Activated naive CD4-positive, alpha-beta T cell treated with anti-CD3 and anti-CD28 coated beads, Interleukin-2, amount 50 U/mL, for 72 hours (primary cell): ENCODE results near the gene PIWIL1. TPM values are rescaled to one million over a fixed set of nuclear protein-coding genes. Genes with fewer than 3 reads are reported as not detected.
A peak's percentile ranks its signal among the peaks of the same experiment; 100 is the strongest.

Experiments used
- ATAC-seq, 2 donors: fragments of 150-1000 bp; cut with Tn5 transposase; 2 replicates each; pipeline ENCODE4 v1.10.0; 2021; ENCODE audit warnings: mild to moderate bottlenecking in 2 of 2, moderate library complexity in 2 of 2
- DNase-seq, 2 donors: peaks; one replicate each; pipeline ENCODE4 v3.0.0; 2021 to 2022; ENCODE audit warnings: low spot score in 2 of 2
- H3K27ac Mint-ChIP-seq, 2 donors: one replicate each; pipeline ENCODE4 v1.8.0; 2022; ENCODE audit warnings: mild to moderate bottlenecking in 2 of 2, mixed read lengths in 2 of 2
- H3K36me3 Mint-ChIP-seq, 2 donors: one replicate each; pipeline ENCODE4 v1.8.0; 2022; ENCODE audit warnings: mixed read lengths in 2 of 2
- H3K9me3 Mint-ChIP-seq, 2 donors: one replicate each; pipeline ENCODE4 v1.8.0; 2022; ENCODE audit warnings: mixed read lengths in 2 of 2
- total RNA-seq, 2 donors: library from RNA; stranded (reverse); gene quantifications; one replicate each; pipeline ENCODE4 v1.2.3, GENCODE V29; 2022

The PIWIL1 gene
- total RNA-seq, 2 donors from 2014 or later: not detected

DNA sequence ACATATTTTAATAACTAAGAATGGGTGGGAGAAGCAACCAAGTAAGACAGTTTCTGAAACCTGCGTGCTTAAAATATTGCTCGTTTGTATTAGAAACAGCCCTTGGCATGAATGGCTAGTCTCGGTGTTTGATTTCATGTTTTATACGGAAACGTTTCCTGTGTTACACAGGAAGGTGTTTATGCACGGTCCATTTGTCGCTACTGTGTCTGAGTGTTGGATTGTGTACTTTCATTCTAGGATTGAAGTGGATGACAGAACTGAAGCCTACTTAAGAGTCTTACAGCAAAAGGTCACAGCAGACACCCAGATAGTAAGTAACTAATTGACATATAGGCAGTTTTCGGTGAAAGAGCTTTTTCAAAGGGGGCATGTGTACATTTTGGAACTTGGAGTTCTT, 19.6 kb downstream of the PIWIL1 start:
- DNase-seq (no peak), ATAC-seq (no peak)
- Mint-ChIP-seq H3K9me3 (no peaks in the 10 kb centered on the region), H3K27ac (no peak overlapping the region), H3K36me3 (no peaks in the 10 kb centered on the region)

GRCh38 chr12:130357729-130358330, 20.1 kb downstream of the PIWIL1 start:
- Mint-ChIP-seq H3K9me3 (no peaks in the 10 kb centered on the region), H3K27ac (no peak overlapping the region), H3K36me3 (no peaks in the 10 kb centered on the region)
- DNase-seq (no peak), ATAC-seq (no peak)

GRCh38 chr12:130362060-130362459, 24.4 kb downstream of the PIWIL1 start:
- DNase-seq (no peak), ATAC-seq (no peak)
- Mint-ChIP-seq H3K9me3 (no peaks in the 10 kb centered on the region), H3K27ac (no peak overlapping the region), H3K36me3 (no peaks in the 10 kb centered on the region)

DNA sequence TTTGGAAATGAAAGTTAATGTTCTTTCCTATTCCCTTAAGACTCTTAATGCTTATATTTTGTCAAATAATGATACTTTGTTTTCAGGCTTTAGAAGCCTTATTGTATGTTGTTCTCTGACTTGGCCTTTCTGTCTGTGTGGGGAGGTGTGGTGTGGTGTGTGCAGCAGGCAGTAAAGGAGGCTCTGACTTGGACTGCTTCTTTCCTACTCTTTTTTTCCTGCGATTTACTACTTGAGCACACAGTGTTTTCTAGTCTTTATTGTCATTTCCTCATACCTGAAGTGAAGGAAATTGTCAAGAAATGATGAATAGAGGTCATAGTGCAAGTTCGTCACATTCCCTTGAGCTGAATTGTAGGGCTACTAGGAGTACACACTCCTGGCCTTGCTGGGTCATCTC, 26.9 kb downstream of the PIWIL1 start:
- Mint-ChIP-seq H3K27ac (no peak overlapping the region), H3K36me3 (no peaks in the 10 kb centered on the region), H3K9me3 (no peaks in the 10 kb centered on the region)
- DNase-seq: no peak
- no peak for ATAC-seq

GRCh38 chr12:130366159-130366558, 28.5 kb downstream of the PIWIL1 start:
- Mint-ChIP-seq H3K27ac (no peak overlapping the region), H3K36me3 (no peaks in the 10 kb centered on the region), H3K9me3 (no peaks in the 10 kb centered on the region)
- DNase-seq (no peak), ATAC-seq (no peak)

DNA sequence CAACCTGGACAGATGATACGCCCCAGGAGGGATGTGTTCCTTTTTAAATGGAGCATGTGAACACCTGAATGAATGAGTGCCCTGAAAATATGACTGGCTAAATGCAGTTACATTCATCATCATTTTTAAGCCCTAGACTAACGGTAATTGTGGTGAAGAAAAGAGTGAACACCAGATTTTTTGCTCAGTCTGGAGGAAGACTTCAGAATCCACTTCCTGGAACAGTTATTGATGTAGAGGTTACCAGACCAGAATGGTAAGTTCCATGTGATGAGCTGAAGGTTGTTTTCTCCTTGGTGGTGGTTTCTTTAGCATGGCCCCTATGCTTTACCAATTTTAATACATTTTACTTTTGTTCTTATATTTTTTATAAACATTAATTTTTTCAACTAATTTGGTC, 29.3 kb downstream of the PIWIL1 start:
- no peak for ATAC-seq
- no peaks in the 10 kb centered on the region for H3K9me3 Mint-ChIP-seq
- no peak for DNase-seq
- no peak overlapping the region for H3K27ac Mint-ChIP-seq
- H3K36me3 Mint-ChIP-seq: no peaks in the 10 kb centered on the region

DNA sequence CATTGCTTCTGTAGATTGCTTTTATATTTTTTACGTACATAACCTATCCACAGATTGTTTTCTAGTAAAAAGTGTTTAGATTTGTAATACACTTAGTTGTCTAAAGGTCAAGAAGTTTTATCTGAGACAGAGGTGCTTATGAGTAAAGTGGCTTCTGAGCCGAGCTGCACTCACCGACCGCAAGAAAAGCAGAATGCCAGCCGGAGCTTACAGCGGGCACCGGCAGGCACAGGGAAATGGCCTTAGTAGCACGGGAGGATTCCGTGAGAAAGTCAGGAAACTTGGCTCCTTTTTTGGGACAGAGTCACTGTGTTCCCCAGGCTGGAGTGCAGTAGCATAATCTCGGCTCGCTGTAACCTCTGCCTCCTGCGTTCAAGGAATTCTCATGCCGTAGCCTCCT, 29.8 kb downstream of the PIWIL1 start:
- no peak for DNase-seq
- ATAC-seq: no peak
- Mint-ChIP-seq H3K36me3 (no peaks in the 10 kb centered on the region), H3K9me3 (no peaks in the 10 kb centered on the region), H3K27ac (no peak overlapping the region)

GRCh38 chr12:130369816-130370215, 32.1 kb downstream of the PIWIL1 start:
- ATAC-seq: no peak
- no peak for DNase-seq
- H3K36me3 Mint-ChIP-seq: no peaks in the 10 kb centered on the region
- H3K9me3 Mint-ChIP-seq: no peaks in the 10 kb centered on the region
- H3K27ac Mint-ChIP-seq: no peak overlapping the region

GRCh38 chr12:130371296-130371695, 33.6 kb downstream of the PIWIL1 start:
- ATAC-seq (no peak), DNase-seq (no peak)
- H3K36me3 Mint-ChIP-seq: no peaks in the 10 kb centered on the region
- no peak overlapping the region for H3K27ac Mint-ChIP-seq
- H3K9me3 Mint-ChIP-seq: no peaks in the 10 kb centered on the region

GRCh38 chr12:130372936-130373335, 35.2 kb downstream of the PIWIL1 start:
- no peak for ATAC-seq
- Mint-ChIP-seq H3K27ac (no peak overlapping the region), H3K36me3 (no peaks in the 10 kb centered on the region), H3K9me3 (no peaks in the 10 kb centered on the region)
- no peak for DNase-seq

DNA sequence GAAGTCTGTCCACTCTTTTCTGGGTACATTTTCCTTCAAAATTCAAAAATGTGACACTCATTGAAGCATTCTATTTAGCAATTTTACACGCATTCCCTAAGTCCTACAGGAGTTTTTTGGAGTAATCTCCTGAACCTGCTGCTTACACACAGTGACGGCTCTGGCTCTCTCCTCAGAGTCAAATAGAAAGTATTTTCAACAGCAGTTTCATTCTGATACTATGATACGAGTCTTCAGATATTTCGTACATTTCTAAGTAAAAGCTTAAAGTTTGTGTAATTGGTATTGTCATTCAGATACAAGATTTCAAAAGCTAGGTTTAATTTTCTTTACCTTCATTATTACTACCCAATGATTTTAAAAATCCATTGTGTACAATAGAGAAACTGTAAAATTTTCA, 36.4 kb downstream of the PIWIL1 start:
- no peaks in the 10 kb centered on the region for H3K9me3 Mint-ChIP-seq
- no peak overlapping the region for H3K27ac Mint-ChIP-seq
- ATAC-seq (peak in 1 of 2 donors; percentile 55), DNase-seq (no peak)
- no peaks in the 10 kb centered on the region for H3K36me3 Mint-ChIP-seq

- no peak for ATAC-seq
- no peak for DNase-seq
- no peak overlapping the region for H3K27ac Mint-ChIP-seq
- H3K36me3 Mint-ChIP-seq: no peaks in the 10 kb centered on the region
- no peaks in the 10 kb centered on the region for H3K9me3 Mint-ChIP-seq
Observed at GRCh38 chr12:130375296-130376287, 37.9 kb downstream of the PIWIL1 start.

DNA sequence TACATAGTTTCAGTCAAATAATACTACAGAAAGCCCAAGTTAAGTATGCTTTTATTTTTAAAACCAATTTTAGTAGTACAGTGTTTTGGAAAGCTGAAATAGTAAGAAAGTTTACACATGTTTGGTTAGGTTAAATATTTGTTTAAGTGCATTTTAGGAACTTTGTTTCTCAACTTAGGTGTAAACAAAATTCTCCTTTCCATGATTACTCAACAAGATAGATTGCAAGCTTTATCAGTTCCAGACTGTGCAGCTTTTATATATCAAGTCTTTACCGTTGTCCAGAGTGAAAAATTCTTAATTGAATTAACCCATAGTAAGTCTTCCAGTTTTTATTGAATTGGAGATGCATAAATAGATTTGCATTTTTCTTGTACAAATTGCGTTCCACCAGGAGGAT, 45.1 kb downstream of the PIWIL1 start:
- H3K36me3 Mint-ChIP-seq: no peaks in the 10 kb centered on the region
- no peak for ATAC-seq
- DNase-seq: no peak
- peaks cover 8 to 13% of the 10 kb centered on the region in 2 donors for H3K9me3 Mint-ChIP-seq
- no peak overlapping the region for H3K27ac Mint-ChIP-seq

GRCh38 chr12:130384234-130384633, 46.5 kb downstream of the PIWIL1 start:
- DNase-seq (no peak), ATAC-seq (no peak)
- H3K9me3 Mint-ChIP-seq: peaks cover 13 to 18% of the 10 kb centered on the region in 2 donors
- no peaks in the 10 kb centered on the region for H3K36me3 Mint-ChIP-seq
- no peak overlapping the region for H3K27ac Mint-ChIP-seq

DNA sequence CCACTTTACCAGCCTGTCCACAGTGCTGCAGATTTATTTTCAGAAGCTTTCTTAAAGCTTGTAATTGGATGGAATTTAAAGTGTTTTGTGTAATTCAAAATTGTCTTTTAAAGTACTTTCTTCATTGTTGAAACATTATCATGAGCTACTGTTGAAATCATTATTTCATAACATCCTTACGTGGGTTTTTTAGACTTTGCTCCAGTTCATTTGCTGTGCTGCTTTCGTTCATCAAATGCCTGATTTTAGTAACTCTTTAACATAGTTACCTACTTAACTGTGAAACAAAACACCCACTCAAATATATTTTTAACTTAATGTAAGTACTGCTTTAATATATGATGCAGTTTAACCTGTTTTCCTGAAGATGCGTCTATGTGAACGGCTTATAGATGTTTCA, 47.5 kb downstream of the PIWIL1 start:
- no peaks in the 10 kb centered on the region for H3K36me3 Mint-ChIP-seq
- H3K27ac Mint-ChIP-seq: no peak overlapping the region
- H3K9me3 Mint-ChIP-seq: peaks cover 13 to 18% of the 10 kb centered on the region in 2 donors
- ATAC-seq: no peak
- no peak for DNase-seq

GRCh38 chr12:130391186-130391585, 53.5 kb downstream of the PIWIL1 start:
- DNase-seq: no peak
- Mint-ChIP-seq H3K9me3 (peaks cover 9 to 10% of the 10 kb centered on the region in 2 donors), H3K36me3 (no peaks in the 10 kb centered on the region), H3K27ac (no peak overlapping the region)
- ATAC-seq: no peak

- ATAC-seq (peak in 1 of 2 donors; percentile 20), DNase-seq (no peak)
- Mint-ChIP-seq H3K27ac (no peak overlapping the region), H3K9me3 (no peaks in the 10 kb centered on the region), H3K36me3 (no peaks in the 10 kb centered on the region)
Observed at GRCh38 chr12:130394906-130395305, 57.2 kb downstream of the PIWIL1 start.

DNA sequence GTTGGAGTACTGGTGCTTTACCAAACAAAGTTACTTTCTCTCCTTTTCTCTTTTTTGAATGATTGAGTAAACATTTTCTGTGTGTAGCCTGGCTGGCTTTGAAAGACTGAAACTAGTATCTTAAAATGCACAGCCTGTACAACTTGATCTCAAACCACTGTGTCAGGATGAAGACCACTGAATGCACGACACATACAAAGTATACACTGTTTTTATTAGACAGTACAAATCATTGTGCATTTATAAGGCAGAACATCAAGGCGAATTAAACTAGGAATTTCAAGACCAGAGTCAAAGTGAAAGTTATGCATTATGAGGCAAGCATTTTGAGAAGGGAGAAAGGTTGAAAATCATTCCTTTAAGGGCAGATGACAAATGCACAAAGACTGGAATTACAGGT, 59.0 kb downstream of the PIWIL1 start:
- Mint-ChIP-seq H3K27ac (no peak overlapping the region), H3K36me3 (no peaks in the 10 kb centered on the region), H3K9me3 (no peaks in the 10 kb centered on the region)
- ATAC-seq: no peak
- DNase-seq: no peak
